ENCODE data around the gene NAV2.

- TF ChIP-seq CTCF (optimal IDR thresholded peaks at IDR 0.05 in 1 of 3, IDR thresholded peaks at IDR 0.05 in 1 of 3, conservative IDR thresholded peaks at IDR 0.05 in 1 of 3; ENCODE audit: extremely low read depth in 1 of 3, insufficient read depth in 2 of 3, low read length in 3 of 3) (no peak), EZH2 (IDR thresholded peaks at IDR 0.05; ENCODE audit: low read length) (no peak)
Measured at GRCh38 chr11:20105427-20105826, 392.8 kb downstream of the NAV2 start.
